Activated CD8-positive, alpha-beta memory T cell treated with anti-CD3 and anti-CD28 coated beads, Interleukin-2, amount 10 ng/mL, durations not matched to agents 7 days and 5 days (primary cell): ENCODE data around the gene CASTOR1. TPM values are rescaled to one million over a fixed set of nuclear protein-coding genes. Genes with fewer than 3 reads are reported as not detected.
A peak's percentile ranks its signal among the peaks of the same experiment; 100 is the strongest.
"Not testable (repeated sequence)": the region's sequence is repeated elsewhere in the genome, so short reads cannot be mapped to it uniquely, and the experiment has no call there.

Source experiments
- ATAC-seq: fragments of 150-1000 bp; cut with Tn5 transposase; one replicate; pipeline ENCODE4 v1.10.0; 2021; ENCODE audit warnings: moderate library complexity
- CTCF ChIA-PET: fragments of 350-600 bp; sonication (Branson Sonifier 250); formaldehyde crosslinking; loops from one replicate; lab custom pipeline; 2021; ENCODE audit warnings: antibody characterized with exemption; lab: Charles Lee
- DNase-seq: peaks from one replicate; pipeline ENCODE4 v3.0.0-alpha.2; 2020
- H3K27ac Mint-ChIP-seq: one replicate; pipeline ENCODE4 v1.8.0; 2021; ENCODE audit warnings: mild to moderate bottlenecking, mixed read lengths
- H3K27me3 Mint-ChIP-seq: one replicate; pipeline ENCODE4 v1.8.0; 2021; ENCODE audit warnings: mixed read lengths
- H3K36me3 Mint-ChIP-seq: one replicate; pipeline ENCODE4 v1.8.0; 2021; ENCODE audit warnings: mild to moderate bottlenecking, mixed read lengths
- H3K4me1 Mint-ChIP-seq: one replicate; pipeline ENCODE4 v1.8.0; 2021; ENCODE audit warnings: mixed read lengths
- H3K4me3 Mint-ChIP-seq: one replicate; pipeline ENCODE4 v1.8.0; 2021; ENCODE audit warnings: mild to moderate bottlenecking, moderate library complexity, mixed read lengths
- H3K9me3 Mint-ChIP-seq: one replicate; pipeline ENCODE4 v1.8.0; 2022; ENCODE audit warnings: low read depth, mixed read lengths
- total RNA-seq, 2 experiments: library from RNA; stranded (reverse); gene quantifications; one replicate each; pipeline ENCODE4 v1.2.3, GENCODE V29; 2021

The CASTOR1 gene
- 10 to 100 TPM in 1 of 2 experiments, 1 to 10 TPM in 1; 8.7 to 10.2 TPM for total RNA-seq

DNA sequence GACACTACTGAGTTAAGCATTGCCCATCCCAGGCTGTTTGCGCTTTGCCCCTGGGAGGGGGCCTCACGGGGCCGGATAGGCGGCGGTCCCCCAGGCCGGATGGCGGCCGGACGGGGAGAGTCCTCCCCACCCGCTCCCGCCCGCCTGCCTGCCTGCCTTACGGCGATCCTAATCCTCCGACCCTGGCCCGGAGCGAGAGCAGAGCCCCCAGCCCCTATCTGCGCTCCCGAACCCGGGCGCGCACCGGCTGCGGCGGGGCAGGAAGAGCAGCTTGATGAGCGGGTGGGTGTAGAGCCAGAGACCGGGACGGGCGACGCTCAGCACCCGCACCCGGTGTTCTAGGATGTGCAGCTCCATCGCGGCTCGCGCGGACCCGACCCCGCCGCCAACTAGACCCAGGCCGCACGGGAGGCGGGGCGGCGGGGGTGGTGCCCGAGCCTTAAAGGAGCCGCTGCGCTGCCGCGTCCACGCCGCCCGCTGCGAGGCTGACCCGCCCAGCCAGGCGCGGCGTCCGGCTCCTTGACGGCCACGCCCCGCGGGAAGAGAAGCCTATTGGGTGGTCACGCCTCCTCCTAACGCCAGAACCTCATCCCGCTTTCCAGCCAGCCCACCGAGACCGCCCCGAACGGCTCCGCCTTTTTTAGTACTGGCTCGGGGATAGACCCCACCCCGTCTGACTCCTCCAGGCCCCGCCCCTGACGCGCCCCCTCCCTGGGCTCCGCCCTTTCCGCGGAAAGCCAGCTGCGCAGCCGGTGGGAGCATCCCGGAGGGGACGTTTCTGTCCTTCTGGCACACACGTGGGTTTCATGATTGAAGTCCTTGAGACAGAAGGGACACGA, at the start of gene CASTOR1:
Gene CASTOR1, minus strand, starts transcription at position 365 of the 839 bp plus-strand sequence. Its CDS starts 8 bp downstream, at position 357.
- Mint-ChIP-seq H3K36me3 (peaks cover 2% of the 10 kb centered on the region), H3K4me3 (peak within 1 kb of the TSS; percentile 74), H3K27ac (peak within 1 kb of the TSS; percentile 83), H3K27me3 (no peaks in the 10 kb centered on the region), H3K4me1 (peaks cover 51% of the 10 kb centered on the region), H3K9me3 (no peaks in the 10 kb centered on the region)
- CTCF ChIA-PET: interaction anchor here (0.8 to 11.4 kb wide), 22 partner anchors 11 to 195 kb away, joined by 3 to 508 read pairs (median 9); partner anchors contain the start of genes CCDC157, MTFP1, RNF215 and SEC14L2
- ATAC-seq (peak; percentile 86), DNase-seq (peak; percentile 96)

DNA sequence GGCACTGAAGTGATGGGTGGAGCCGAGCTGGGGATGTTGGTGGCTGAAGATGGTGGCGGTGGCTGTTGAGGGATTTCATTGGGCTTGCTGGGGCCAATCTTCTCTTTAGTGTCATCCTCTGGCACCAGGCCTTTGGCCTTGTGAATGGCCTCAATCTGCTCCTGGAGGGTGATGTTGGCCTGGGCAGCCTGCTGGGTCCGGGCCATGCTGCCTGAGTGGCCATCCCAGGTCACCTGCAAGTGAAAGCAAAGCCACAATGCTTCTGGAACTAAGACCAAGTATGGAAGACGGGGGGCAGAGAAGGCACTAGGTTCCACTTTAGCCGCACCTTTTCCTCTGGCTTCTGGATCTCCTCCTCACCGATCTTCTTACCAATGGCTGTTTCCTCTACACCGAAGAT, 49.5 kb upstream of the CASTOR1 start:
- no peak for DNase-seq
- ATAC-seq: no peak
- Mint-ChIP-seq H3K9me3 (no peaks in the 10 kb centered on the region), H3K4me3 (no peak overlapping the region), H3K36me3 (peaks cover 89% of the 10 kb centered on the region), H3K4me1 (peaks cover 14% of the 10 kb centered on the region), H3K27ac (no peak overlapping the region), H3K27me3 (no peaks in the 10 kb centered on the region)
- CTCF ChIA-PET: interaction anchor here (0.8 to 1.9 kb wide), 2 partner anchors 42 to 51 kb away, joined by 3 to 4 read pairs; no protein-coding TSS in a partner anchor

- Mint-ChIP-seq H3K4me1 (peaks cover 18% of the 10 kb centered on the region), H3K36me3 (peaks cover 88% of the 10 kb centered on the region)
- not testable (repeated sequence) for H3K9me3 Mint-ChIP-seq, DNase-seq, H3K27me3 Mint-ChIP-seq, H3K4me3 Mint-ChIP-seq, ATAC-seq, H3K27ac Mint-ChIP-seq
- CTCF ChIA-PET: interaction anchor here (1.9 kb wide), 1 partner anchor 51 kb away, joined by 4 read pairs; no protein-coding TSS in a partner anchor
Observed at GRCh38 chr22:30338341-30338740, 49.0 kb upstream of the CASTOR1 start.

- H3K27me3 Mint-ChIP-seq: no peaks in the 10 kb centered on the region
- H3K4me1 Mint-ChIP-seq: peaks cover 26% of the 10 kb centered on the region
- CTCF ChIA-PET: no interaction called here
- no peaks in the 10 kb centered on the region for H3K9me3 Mint-ChIP-seq
- H3K4me3 Mint-ChIP-seq: no peak overlapping the region
- no peak for ATAC-seq
- no peak overlapping the region for H3K27ac Mint-ChIP-seq
- no peak for DNase-seq
- H3K36me3 Mint-ChIP-seq: peaks cover 86% of the 10 kb centered on the region
Observed at GRCh38 chr22:30337461-30337778, 48.1 kb upstream of the CASTOR1 start.

DNA sequence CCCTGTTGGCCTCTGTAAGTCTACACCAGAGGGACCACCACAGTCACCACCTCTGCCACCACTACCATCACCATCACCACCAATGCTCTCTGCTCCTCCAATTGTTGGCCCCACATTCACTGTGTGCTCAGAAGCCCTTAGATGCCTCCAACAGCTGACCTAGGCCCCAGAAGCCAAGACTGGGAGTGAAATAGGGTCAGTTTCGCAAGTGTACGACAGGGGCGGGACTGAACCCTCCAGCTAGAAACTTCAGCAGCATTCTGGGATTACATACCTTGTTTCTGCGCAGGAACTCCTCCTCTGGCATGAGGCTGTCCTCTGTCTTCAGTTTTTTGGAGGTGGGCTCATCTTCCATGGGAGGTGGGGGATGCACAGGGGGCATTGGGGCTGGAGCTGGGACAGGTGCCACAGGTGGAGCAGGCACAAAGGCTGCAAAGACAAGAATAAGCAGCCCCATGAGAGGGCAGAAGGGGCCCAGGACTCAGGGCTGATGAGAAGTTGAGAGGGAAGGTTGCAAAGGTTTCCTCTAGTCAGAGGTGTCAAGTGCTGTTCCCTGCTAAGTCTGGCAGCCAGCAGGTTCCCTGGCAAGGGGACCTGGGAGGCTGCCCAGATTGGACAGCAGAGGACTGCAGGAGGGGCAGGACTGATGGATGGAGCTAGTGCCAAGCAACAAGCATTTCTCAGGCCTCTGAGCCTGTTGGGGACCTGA, 47.6 kb upstream of the CASTOR1 start:
- no peaks in the 10 kb centered on the region for H3K9me3 Mint-ChIP-seq
- H3K27ac Mint-ChIP-seq: peak overlapping the region; percentile 8
- ATAC-seq: no peak
- CTCF ChIA-PET: interaction anchor here (1.1 kb wide), 1 partner anchor 49 kb away, joined by 6 read pairs; no protein-coding TSS in a partner anchor
- H3K36me3 Mint-ChIP-seq: peaks cover 84% of the 10 kb centered on the region
- H3K4me3 Mint-ChIP-seq: no peak overlapping the region
- H3K27me3 Mint-ChIP-seq: no peaks in the 10 kb centered on the region
- DNase-seq: no peak
- H3K4me1 Mint-ChIP-seq: peaks cover 28% of the 10 kb centered on the region

DNA sequence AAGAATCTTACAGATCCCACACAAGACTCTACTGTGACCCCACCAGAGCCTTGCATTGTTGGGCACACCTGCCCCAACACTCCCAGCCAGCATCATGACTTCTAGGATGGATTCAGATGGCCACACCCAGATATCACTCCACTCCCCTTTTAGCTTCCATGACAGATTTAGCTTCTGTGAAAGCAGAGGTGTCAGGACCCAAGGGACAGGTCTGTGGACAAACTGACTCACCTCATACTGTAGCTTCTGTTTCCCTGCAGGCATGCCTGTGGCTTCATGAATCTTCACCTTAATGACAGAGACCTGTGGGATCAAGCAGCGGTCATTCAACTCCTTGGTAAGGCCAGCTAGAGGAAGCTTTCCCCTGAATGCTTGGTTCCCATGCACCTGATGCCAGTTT, 45.9 kb upstream of the CASTOR1 start:
- H3K4me3 Mint-ChIP-seq: no peak overlapping the region
- no peaks in the 10 kb centered on the region for H3K9me3 Mint-ChIP-seq
- no peaks in the 10 kb centered on the region for H3K27me3 Mint-ChIP-seq
- peaks cover 28% of the 10 kb centered on the region for H3K4me1 Mint-ChIP-seq
- DNase-seq (no peak), ATAC-seq (no peak)
- peaks cover 79% of the 10 kb centered on the region for H3K36me3 Mint-ChIP-seq
- H3K27ac Mint-ChIP-seq: no peak overlapping the region
- CTCF ChIA-PET: interaction anchor here (1.0 to 1.4 kb wide), 2 partner anchors 21 to 25 kb away, joined by 3 to 5 read pairs; partner anchors contain the start of genes CCDC157 and SF3A1

GRCh38 chr22:30334646-30335045, 45.3 kb upstream of the CASTOR1 start:
- DNase-seq: no peak
- no peak for ATAC-seq
- H3K27ac Mint-ChIP-seq: no peak overlapping the region
- CTCF ChIA-PET: interaction anchor here (1.0 to 1.4 kb wide), 2 partner anchors 22 to 24 kb away, joined by 3 to 5 read pairs; partner anchors contain the start of genes CCDC157 and SF3A1
- H3K9me3 Mint-ChIP-seq: no peaks in the 10 kb centered on the region
- peaks cover 73% of the 10 kb centered on the region for H3K36me3 Mint-ChIP-seq
- H3K27me3 Mint-ChIP-seq: no peaks in the 10 kb centered on the region
- peaks cover 28% of the 10 kb centered on the region for H3K4me1 Mint-ChIP-seq
- no peak overlapping the region for H3K4me3 Mint-ChIP-seq

DNA sequence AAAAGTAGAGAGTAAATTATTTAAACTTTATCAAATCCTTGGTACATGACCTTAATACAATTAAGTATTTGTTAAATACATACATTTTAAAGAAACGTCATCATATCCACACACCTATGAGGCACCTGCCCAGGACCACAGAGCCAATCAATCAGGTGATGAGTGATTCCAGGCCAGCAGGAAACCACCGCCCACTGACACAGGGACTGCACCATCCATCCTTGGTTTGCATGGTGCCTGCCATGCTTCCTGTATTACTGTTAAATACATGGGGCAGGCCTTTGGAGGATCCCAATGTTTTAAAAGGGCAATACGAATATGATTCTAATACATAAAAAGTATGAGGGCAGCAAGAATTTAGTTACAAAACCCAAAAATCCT, 44.4 kb upstream of the CASTOR1 start:
- DNase-seq (no peak), ATAC-seq (no peak)
- H3K4me1 Mint-ChIP-seq: peaks cover 28% of the 10 kb centered on the region
- H3K9me3 Mint-ChIP-seq: no peaks in the 10 kb centered on the region
- peaks cover 64% of the 10 kb centered on the region for H3K36me3 Mint-ChIP-seq
- no peaks in the 10 kb centered on the region for H3K27me3 Mint-ChIP-seq
- no peak overlapping the region for H3K4me3 Mint-ChIP-seq
- CTCF ChIA-PET: interaction anchor here (1.6 to 2.5 kb wide), 2 partner anchors 23 to 46 kb away, joined by 3 to 22 read pairs; partner anchors contain the start of genes CCDC157 and SF3A1
- no peak overlapping the region for H3K27ac Mint-ChIP-seq

GRCh38 chr22:30332994-30333706, 43.8 kb upstream of the CASTOR1 start:
- Mint-ChIP-seq H3K27me3 (no peaks in the 10 kb centered on the region), H3K36me3 (peaks cover 60% of the 10 kb centered on the region), H3K4me3 (no peak overlapping the region), H3K4me1 (peaks cover 28% of the 10 kb centered on the region), H3K27ac (peak overlapping the region; percentile 47), H3K9me3 (no peaks in the 10 kb centered on the region)
- CTCF ChIA-PET: interaction anchor here (1.6 to 2.5 kb wide), 3 partner anchors 24 to 54 kb away, joined by 3 to 22 read pairs (median 4); partner anchors contain the start of genes CCDC157, RNF215 and SF3A1
- DNase-seq: no peak
- ATAC-seq: no peak

- H3K4me1 Mint-ChIP-seq: peaks cover 32% of the 10 kb centered on the region
- H3K9me3 Mint-ChIP-seq: no peaks in the 10 kb centered on the region
- CTCF ChIA-PET: interaction anchor here (1.6 to 2.5 kb wide), 3 partner anchors 24 to 55 kb away, joined by 3 to 22 read pairs (median 4); partner anchors contain the start of genes CCDC157, RNF215 and SF3A1
- H3K27me3 Mint-ChIP-seq: no peaks in the 10 kb centered on the region
- no peak for DNase-seq
- peak overlapping the region; percentile 47 for H3K27ac Mint-ChIP-seq
- H3K4me3 Mint-ChIP-seq: no peak overlapping the region
- ATAC-seq: no peak
- H3K36me3 Mint-ChIP-seq: peaks cover 55% of the 10 kb centered on the region
Observed at GRCh38 chr22:30332551-30332950, 43.2 kb upstream of the CASTOR1 start.

DNA sequence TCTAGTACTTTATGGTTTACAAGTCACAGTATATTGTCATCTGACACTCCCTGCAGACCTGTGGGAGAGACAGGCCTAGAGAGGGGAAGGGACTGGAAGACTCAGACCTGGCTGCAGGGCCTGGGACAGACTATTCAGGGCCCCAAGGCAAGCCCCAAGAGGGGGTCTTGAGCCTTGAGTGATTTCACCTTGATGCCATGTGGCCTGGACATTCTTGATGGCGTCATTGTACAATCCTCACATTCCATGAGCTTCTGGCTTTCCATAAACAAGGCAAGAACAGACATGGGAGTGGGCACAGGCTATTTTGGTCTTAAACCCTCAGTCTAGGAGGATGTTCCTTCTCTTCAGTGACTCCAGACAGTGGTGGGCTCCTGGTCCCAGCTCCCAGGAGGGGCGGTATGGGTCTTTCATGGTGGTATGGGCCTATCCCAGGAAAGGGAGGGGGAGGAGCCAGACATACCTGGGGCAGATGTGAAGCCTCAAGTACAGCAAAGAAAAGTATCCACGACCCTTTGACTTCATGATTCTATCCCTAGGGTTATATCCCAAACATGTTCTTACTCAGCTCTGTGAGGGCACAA, 39.3 kb upstream of the CASTOR1 start:
- ATAC-seq (no peak), DNase-seq (no peak)
- peak overlapping the region; percentile 68 for H3K27ac Mint-ChIP-seq
- H3K4me3 Mint-ChIP-seq: no peak overlapping the region
- CTCF ChIA-PET: interaction anchor here (1.1 to 7.4 kb wide), 4 partner anchors 15 to 61 kb away, joined by 3 to 81 read pairs (median 20); partner anchors contain the start of gene CASTOR1
- peaks cover 35% of the 10 kb centered on the region for H3K36me3 Mint-ChIP-seq
- no peaks in the 10 kb centered on the region for H3K27me3 Mint-ChIP-seq
- H3K4me1 Mint-ChIP-seq: peaks cover 45% of the 10 kb centered on the region
- H3K9me3 Mint-ChIP-seq: no peaks in the 10 kb centered on the region

- ATAC-seq (no peak), DNase-seq (no peak)
- Mint-ChIP-seq H3K4me1 (peaks cover 45% of the 10 kb centered on the region), H3K4me3 (peak overlapping the region; percentile 88), H3K9me3 (no peaks in the 10 kb centered on the region), H3K36me3 (peaks cover 36% of the 10 kb centered on the region), H3K27ac (peak overlapping the region; percentile 76), H3K27me3 (no peaks in the 10 kb centered on the region)
- CTCF ChIA-PET: interaction anchor here (1.0 to 7.4 kb wide), 6 partner anchors 12 to 66 kb away, joined by 3 to 81 read pairs (median 7); partner anchors contain the start of gene CASTOR1
Observed at GRCh38 chr22:30327864-30328345, 38.6 kb upstream of the CASTOR1 start.
